Prostate gland (tissue), 2 donors: ENCODE results near the gene RCVRN.

Experiments used
- POLR2A ChIP-seq: fragments of 450-650 bp; IDR thresholded peaks from one replicate; pipeline ENCODE4 v1.6.1; 2016; ENCODE audit warnings: antibody characterized with exemption, mild to moderate bottlenecking
- TF ChIP-seq, protein P1 (sequence below), 4 experiments: fragments of 200-600 bp in 2 of 4; fragments of 450-650 bp in 2 of 4; sonication (generic) in 2 of 4; IDR thresholded peaks; 1 replicate in 3 of 4; 2 replicates in 1 of 4; pipeline ENCODE4 v1.5.1; 2016 to 2019; ENCODE audit warnings: antibody characterized with exemption in 4 of 4, mild to moderate bottlenecking in 2 of 4, moderate library complexity in 2 of 4

GRCh38 chr17:9900044-9900594 is 5.0 kb downstream of the RCVRN start:
- TF ChIP-seq, protein P1, sequence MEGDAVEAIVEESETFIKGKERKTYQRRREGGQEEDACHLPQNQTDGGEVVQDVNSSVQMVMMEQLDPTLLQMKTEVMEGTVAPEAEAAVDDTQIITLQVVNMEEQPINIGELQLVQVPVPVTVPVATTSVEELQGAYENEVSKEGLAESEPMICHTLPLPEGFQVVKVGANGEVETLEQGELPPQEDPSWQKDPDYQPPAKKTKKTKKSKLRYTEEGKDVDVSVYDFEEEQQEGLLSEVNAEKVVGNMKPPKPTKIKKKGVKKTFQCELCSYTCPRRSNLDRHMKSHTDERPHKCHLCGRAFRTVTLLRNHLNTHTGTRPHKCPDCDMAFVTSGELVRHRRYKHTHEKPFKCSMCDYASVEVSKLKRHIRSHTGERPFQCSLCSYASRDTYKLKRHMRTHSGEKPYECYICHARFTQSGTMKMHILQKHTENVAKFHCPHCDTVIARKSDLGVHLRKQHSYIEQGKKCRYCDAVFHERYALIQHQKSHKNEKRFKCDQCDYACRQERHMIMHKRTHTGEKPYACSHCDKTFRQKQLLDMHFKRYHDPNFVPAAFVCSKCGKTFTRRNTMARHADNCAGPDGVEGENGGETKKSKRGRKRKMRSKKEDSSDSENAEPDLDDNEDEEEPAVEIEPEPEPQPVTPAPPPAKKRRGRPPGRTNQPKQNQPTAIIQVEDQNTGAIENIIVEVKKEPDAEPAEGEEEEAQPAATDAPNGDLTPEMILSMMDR (IDR thresholded peaks at IDR 0.05): no peak
- TF ChIP-seq POLR2A: no peak
